SK-N-SH (cell line): ENCODE measurements around the gene PRELID1. TPM values are rescaled to one million over a fixed set of nuclear protein-coding genes. Genes with fewer than 3 reads are reported as not detected.

Experiments used
- CTCF ChIA-PET: fragments of 300-600, 350-600 bp; formaldehyde crosslinking; extraction: SDS; loops from one replicate; lab custom pipeline; 2021; lab: Yijun Ruan, JAX
- POLR2A ChIA-PET: fragments of 350-600 bp; sonication (Branson Sonifier 250); formaldehyde crosslinking; extraction: SDS; loops from one replicate; lab custom pipeline; 2020; ENCODE audit warnings: antibody characterized with exemption, inconsistent platforms; lab: Yijun Ruan, JAX
- DNase-seq: peaks from one replicate; pipeline ENCODE4 v3.0.0; 2012
- H2AFZ ChIP-seq: fragments of 200-600 bp; sonication (generic); 2 replicates; pipeline ENCODE4 v1.8.1; 2016; ENCODE audit warnings: antibody characterized with exemption, mild to moderate bottlenecking, low read depth
- H3F3A ChIP-seq: fragments of 200-600 bp; sonication (generic); replicated peaks from 2 replicates; pipeline ENCODE3; 2016; ENCODE audit warnings: antibody characterized with exemption, mild to moderate bottlenecking; ENCODE audit not compliant: insufficient read depth
- H3K27ac ChIP-seq, 2 experiments: fragments of 200-500 bp in 1 of 2; fragments of 200-600 bp in 1 of 2; sonication (Bioruptor generic) in 1 of 2; sonication (generic), shearing (Covaris generic) in 1 of 2; 2 replicates each; pipeline versions ENCODE4 v1.5.1 to v1.6.1; 2014 to 2016; ENCODE audit warnings: low read depth in 2 of 2, inconsistent platforms in 1 of 2, low read length in 1 of 2, mild to moderate bottlenecking in 1 of 2, mixed read lengths in 1 of 2
- H3K27me3 ChIP-seq: fragments of 200-600 bp; sonication (generic), shearing (Covaris generic); 2 replicates; pipeline ENCODE4 v1.6.1; 2016; ENCODE audit warnings: mixed run types; ENCODE audit not compliant: insufficient read depth
- H3K36me3 ChIP-seq, 2 experiments: fragments of 200-500 bp in 1 of 2; fragments of 200-600 bp in 1 of 2; sonication (Bioruptor generic) in 1 of 2; sonication (generic) in 1 of 2; replicated peaks in 1 of 2; 2 replicates each; pipeline versions ENCODE3 to v1.5.1; 2014 to 2016; ENCODE audit warnings: low read length in 1 of 2, mild to moderate bottlenecking in 1 of 2; ENCODE audit not compliant: insufficient read depth in 2 of 2, control insufficient read depth in 1 of 2
- H3K4me1 ChIP-seq, 2 experiments: fragments of 200-500 bp in 1 of 2; fragments of 200-600 bp in 1 of 2; sonication (Bioruptor generic) in 1 of 2; sonication (generic), shearing (Covaris generic) in 1 of 2; 2 replicates each; pipeline versions ENCODE4 v1.5.1 to v1.6.1; 2014 to 2016; ENCODE audit warnings: low read depth in 1 of 2, low read length in 1 of 2, mixed run types in 1 of 2; ENCODE audit not compliant: insufficient read depth in 2 of 2, control insufficient read depth in 1 of 2
- H3K4me2 ChIP-seq: fragments of 200-600 bp; sonication (generic), shearing (Covaris generic); 2 replicates; pipeline ENCODE4 v1.6.1; 2017; ENCODE audit warnings: mixed run types
- H3K4me3 ChIP-seq, 2 experiments: fragments of 200-500 bp in 1 of 2; fragments of 200-600 bp in 1 of 2; sonication (Bioruptor generic) in 1 of 2; sonication (generic), shearing (Covaris generic) in 1 of 2; 2 replicates each; pipeline versions ENCODE4 v1.5.1 to v1.8.1; 2014 to 2016; ENCODE audit warnings: low read depth in 2 of 2, inconsistent platforms in 1 of 2, low read length in 1 of 2, mild to moderate bottlenecking in 1 of 2, mixed read lengths in 1 of 2, moderate library complexity in 1 of 2
- H3K79me2 ChIP-seq: fragments of 200-600 bp; sonication (generic); 2 replicates; pipeline ENCODE4 v1.8.1; 2017; ENCODE audit warnings: mild to moderate bottlenecking; ENCODE audit not compliant: insufficient read depth
- H3K9ac ChIP-seq: fragments of 200-600 bp; sonication (generic); 2 replicates; pipeline ENCODE4 v1.6.1; 2017; ENCODE audit warnings: mixed run types
- H3K9me2 ChIP-seq: fragments of 200-600 bp; sonication (generic); 2 replicates; pipeline ENCODE4 v1.6.1; 2017; ENCODE audit warnings: mixed run types
- H3K9me3 ChIP-seq: fragments of 200-600 bp; sonication (generic); 2 replicates; pipeline ENCODE4 v1.6.1; 2017; ENCODE audit warnings: mixed run types, mild to moderate bottlenecking, moderate library complexity
- H4K20me1 ChIP-seq: fragments of 200-600 bp; sonication (generic); 2 replicates; pipeline ENCODE4 v1.6.1; 2017; ENCODE audit warnings: mild to moderate bottlenecking, mixed run types; ENCODE audit not compliant: insufficient read depth
- EP300 ChIP-seq, 2 experiments: IDR thresholded peaks; 2 replicates each; pipeline versions ENCODE4 v1.4.0 to v1.6.1; 2012; ENCODE audit warnings: borderline replicate concordance in 1 of 2, low read depth in 1 of 2, low read length in 1 of 2
- EZH2phosphoT487 ChIP-seq: fragments of 200-600 bp; sonication (generic); IDR thresholded peaks from 2 replicates; pipeline ENCODE4 v1.6.1; 2017; ENCODE audit warnings: low read depth, mixed run types, mild to moderate bottlenecking, antibody characterized with exemption, moderate library complexity, borderline replicate concordance
- FOXM1 ChIP-seq: IDR thresholded peaks from 2 replicates; pipeline ENCODE4 v1.4.0; 2012; ENCODE audit warnings: low read depth, mild to moderate bottlenecking
- JUND ChIP-seq: IDR thresholded peaks from 2 replicates; pipeline ENCODE4 v1.4.0; 2012
- MXI1 ChIP-seq: IDR thresholded peaks from 2 replicates; pipeline ENCODE4 v1.6.1; 2012; ENCODE audit warnings: mild to moderate bottlenecking, low read depth, low read length, improper control_type of control experiment
- NRF1 ChIP-seq: IDR thresholded peaks from 2 replicates; pipeline ENCODE4 v1.6.1; 2012; ENCODE audit warnings: low read depth, mild to moderate bottlenecking, low read length
- PBX3 ChIP-seq: IDR thresholded peaks from 2 replicates; pipeline ENCODE4; 2012
- SIN3A ChIP-seq: IDR thresholded peaks from 2 replicates; pipeline ENCODE4 v1.6.1; 2012; ENCODE audit warnings: low read depth, mild to moderate bottlenecking, low read length, moderate library complexity, borderline replicate concordance
- TAF1 ChIP-seq: IDR thresholded peaks from 2 replicates; pipeline ENCODE4 v1.6.1; 2012; ENCODE audit warnings: low read depth, mild to moderate bottlenecking, low read length, moderate library complexity, borderline replicate concordance
- TEAD4 ChIP-seq: IDR thresholded peaks from 2 replicates; pipeline ENCODE4 v1.4.0; 2012; ENCODE audit warnings: mild to moderate bottlenecking, borderline replicate concordance; ENCODE audit not compliant: insufficient read depth
- USF1 ChIP-seq: IDR thresholded peaks from 2 replicates; pipeline ENCODE4 v1.4.0; 2012; ENCODE audit warnings: low read depth, borderline replicate concordance
- whole genome bisulfite sequencing: methylation state at CpG from one replicate; pipeline ENCODE4 v1.1.6; 2017; ENCODE audit warnings: low lambda C conversion rate; 5-methylcytosine and 5-hydroxymethylcytosine counted together
- polyA plus RNA-seq, 3 experiments: library from polyadenylated mRNA; depleted of rRNA; stranded (reverse); fragments of >200 nt; gene quantifications; 2 replicates each; pipeline ENCODE4 v1.2.3, GENCODE V29; 2012
- TF ChIP-seq, protein P1 (sequence below): fragments of 150-350 bp; IDR thresholded peaks from 2 replicates; pipeline ENCODE4 v1.6.1; 2017; ENCODE audit warnings: antibody characterized with exemption, low read length, low read depth, borderline replicate concordance

PRELID1 gene
- polyA plus RNA-seq, 1 of the 3 experiments (the other 2 are of a cell fraction) = 344 TPM

GRCh38 chr5:177310332-177310731 is 6.7 kb downstream of the PRELID1 start:
- Histone ChIP-seq H3K4me2 (peak overlapping the region; percentile 100), H3K27me3 (no peaks in the 10 kb centered on the region), H3K4me1 (peaks cover 4 to 30% of the 10 kb centered on the region in 2 experiments; a peak in 1 of 4 replicates), H3K9me2 (no peaks in the 10 kb centered on the region), H3F3A (peaks cover 18% of the 10 kb centered on the region), H3K36me3 (peaks cover 12 to 20% of the 10 kb centered on the region in 2 experiments), H3K4me3 (peak overlapping the region; percentile 59 to 84; a peak in 2 of 4 replicates), H3K9ac (no peak overlapping the region), H2AFZ (no peak overlapping the region), H3K79me2 (peaks cover 62% of the 10 kb centered on the region), H3K9me3 (no peaks in the 10 kb centered on the region), H4K20me1 (peaks cover 27% of the 10 kb centered on the region), H3K27ac (no peak overlapping the region)
- no peak for TF ChIP-seq EZH2phosphoT487
- TF ChIP-seq FOXM1 = no peak
- no peak for TF ChIP-seq TEAD4
- TF ChIP-seq NRF1 = no peak
- TF ChIP-seq EP300 (IDR thresholded peaks at IDR 0.05; ENCODE audit: borderline replicate concordance in 1 of 2, low read depth in 1 of 2, low read length in 1 of 2) = no peak
- TF ChIP-seq JUND = no peak
- TF ChIP-seq TAF1 = no peak
- TF ChIP-seq, protein P1, sequence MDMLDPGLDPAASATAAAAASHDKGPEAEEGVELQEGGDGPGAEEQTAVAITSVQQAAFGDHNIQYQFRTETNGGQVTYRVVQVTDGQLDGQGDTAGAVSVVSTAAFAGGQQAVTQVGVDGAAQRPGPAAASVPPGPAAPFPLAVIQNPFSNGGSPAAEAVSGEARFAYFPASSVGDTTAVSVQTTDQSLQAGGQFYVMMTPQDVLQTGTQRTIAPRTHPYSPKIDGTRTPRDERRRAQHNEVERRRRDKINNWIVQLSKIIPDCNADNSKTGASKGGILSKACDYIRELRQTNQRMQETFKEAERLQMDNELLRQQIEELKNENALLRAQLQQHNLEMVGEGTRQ = no peak
- TF ChIP-seq PBX3 = no peak
- TF ChIP-seq MXI1 = no peak
- no peak for DNase-seq
- WGBS = 88% methylated on average over 1 of the region's 13 CpGs
- POLR2A ChIA-PET = interaction anchor here (0.7 to 1.2 kb wide), 2 partner anchors 116 to 197 kb away, joined by 4 read pairs; no protein-coding TSS in a partner anchor
- CTCF ChIA-PET = interaction anchor here (0.6 to 4.3 kb wide), 38 partner anchors 8 to 653 kb away, joined by 3 to 39 read pairs (median 4); partner anchors contain the start of genes DDX41 and LMAN2

GRCh38 chr5:177310757-177311391 is 7.3 kb downstream of the PRELID1 start:
- Histone ChIP-seq H4K20me1 (peaks cover 22% of the 10 kb centered on the region), H3K36me3 (peaks cover 7 to 16% of the 10 kb centered on the region in 2 experiments), H3K4me3 (peak overlapping the region; percentile 59 to 84), H3K27me3 (no peaks in the 10 kb centered on the region), H3K4me1 (peaks cover 4 to 25% of the 10 kb centered on the region in 2 experiments; a peak in 1 of 4 replicates), H3K9me2 (no peaks in the 10 kb centered on the region), H3K9ac (peak overlapping the region; percentile 85; the same call in 1 of the 2 replicates), H2AFZ (no peak overlapping the region), H3K4me2 (peak overlapping the region; percentile 100), H3K9me3 (no peaks in the 10 kb centered on the region), H3F3A (peaks cover 18% of the 10 kb centered on the region), H3K27ac (no peak overlapping the region), H3K79me2 (peaks cover 57% of the 10 kb centered on the region)
- 34% methylated on average over 12 of the region's 20 CpGs for WGBS
- no peak for DNase-seq
- POLR2A ChIA-PET = interaction anchor here (1.2 kb wide), 1 partner anchor 115 kb away, joined by 4 read pairs; no protein-coding TSS in a partner anchor
- TF ChIP-seq SIN3A = 0 out of 2 replicates have a peak, but pooled peaks have one; percentile 47
- no peak for TF ChIP-seq USF1
- CTCF ChIA-PET = interaction anchor here (0.6 to 4.3 kb wide), 23 partner anchors 8 to 653 kb away, joined by 3 to 39 read pairs (median 7); partner anchors contain the start of genes DDX41 and LMAN2
